HG03558 (cell line): ENCODE data around the gene C16orf90.
"Not testable (repeated sequence)": the region's sequence is repeated elsewhere in the genome, so short reads cannot be mapped to it uniquely, and the experiment has no call there.

ENCODE experiments used
- ATAC-seq: cut with Tn5 transposase; IDR thresholded peaks from one replicate; pipeline ENCODE4 v1.9.1; 2021; ENCODE audit warnings: moderate number of reproducible peaks; ENCODE audit not compliant: unreplicated experiment; ENCODE audit errors: extremely low read depth

C16orf90 gene

GRCh38 chr16:3485097-3485745 is 10.1 kb downstream of the C16orf90 start:
- no peak for ATAC-seq

GRCh38 chr16:3484318-3485096 is 10.8 kb downstream of the C16orf90 start:
- no peak for ATAC-seq

GRCh38 chr16:3482659-3483241 is 12.5 kb downstream of the C16orf90 start:
- ATAC-seq, result no peak

- ATAC-seq, result no peak
These were observed 13.3 kb downstream of the C16orf90 start for GRCh38 chr16:3481696-3482658.

GRCh38 chr16:3480901-3481695 is 14.2 kb downstream of the C16orf90 start:
- ATAC-seq, result no peak

- ATAC-seq, result no peak
These were observed 15.6 kb downstream of the C16orf90 start for GRCh38 chr16:3479654-3480216.

GRCh38 chr16:3478242-3478925 is 16.9 kb downstream of the C16orf90 start:
- no peak for ATAC-seq

- no peak for ATAC-seq
These were observed 18.9 kb downstream of the C16orf90 start for GRCh38 chr16:3476409-3476808.

GRCh38 chr16:3475604-3476375 is 19.5 kb downstream of the C16orf90 start:
- no peak for ATAC-seq

- not testable (repeated sequence) for ATAC-seq
These were observed 20.4 kb downstream of the C16orf90 start for GRCh38 chr16:3474870-3475269.

- no peak for ATAC-seq
These were observed 21.0 kb downstream of the C16orf90 start for GRCh38 chr16:3474136-3474779.

GRCh38 chr16:3473596-3473943 is 21.7 kb downstream of the C16orf90 start:
- ATAC-seq, result not testable (repeated sequence)

- no peak for ATAC-seq
These were observed 22.3 kb downstream of the C16orf90 start for GRCh38 chr16:3472878-3473595.

GRCh38 chr16:3471518-3472176 is 23.6 kb downstream of the C16orf90 start:
- ATAC-seq, result no peak

- ATAC-seq, result no peak
These were observed 24.6 kb downstream of the C16orf90 start for GRCh38 chr16:3470723-3471122.

GRCh38 chr16:3469736-3470135 is 25.6 kb downstream of the C16orf90 start:
- no peak for ATAC-seq
